Measurements from ENCODE around the gene FOXO3.
A peak's percentile ranks its signal among the peaks of the same experiment; 100 is the strongest.

FOXO3 gene

DNA sequence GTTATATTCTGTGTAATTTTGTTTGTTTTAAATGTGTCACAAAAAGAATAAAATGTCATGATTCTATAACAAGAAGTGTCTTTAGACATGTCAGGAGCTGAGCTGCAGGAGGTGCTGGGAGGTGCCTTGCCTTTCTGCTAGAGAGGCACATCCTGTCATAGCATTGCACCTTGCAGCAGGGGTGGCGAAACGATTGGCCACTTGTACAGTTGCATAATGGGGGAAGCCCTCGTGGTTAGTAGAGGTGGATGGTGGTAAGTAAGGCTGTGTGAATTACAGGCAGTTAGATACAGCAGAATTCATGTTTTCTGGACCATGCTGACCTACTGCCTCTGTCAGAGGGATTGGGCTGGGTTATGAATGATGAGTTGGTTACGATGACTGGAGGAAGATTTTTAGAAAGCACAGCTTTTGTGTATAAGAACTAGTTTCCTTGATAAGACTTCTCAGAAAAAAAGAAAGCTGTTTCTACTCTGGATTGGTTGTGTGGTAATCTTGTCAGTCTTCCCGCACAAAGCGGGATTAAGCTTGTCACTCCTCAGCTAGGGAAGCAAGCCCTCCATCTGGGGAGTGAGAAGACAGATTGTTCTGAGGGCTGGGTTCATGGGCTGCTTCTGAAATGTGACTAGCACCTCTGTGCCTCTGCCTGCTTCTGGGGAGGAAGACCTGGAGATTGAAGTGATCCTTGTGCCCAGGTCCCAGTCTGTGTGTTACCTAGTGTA, 74.9 kb downstream of the FOXO3 start:
- ATAC-seq (peak; percentile 71), DNase-seq (peak; percentile 12)
- H3K27ac Mint-ChIP-seq, result peak overlapping the region; percentile 16
- H3K4me3 Mint-ChIP-seq, result no peak overlapping the region
- H3K27me3 Mint-ChIP-seq, result no peaks in the 10 kb centered on the region
- H3K9me3 Mint-ChIP-seq, result no peaks in the 10 kb centered on the region
- no peaks in the 10 kb centered on the region for H3K36me3 Mint-ChIP-seq (ENCODE audit: low read depth)
- peaks cover 51% of the 10 kb centered on the region for H3K4me1 Mint-ChIP-seq

DNA sequence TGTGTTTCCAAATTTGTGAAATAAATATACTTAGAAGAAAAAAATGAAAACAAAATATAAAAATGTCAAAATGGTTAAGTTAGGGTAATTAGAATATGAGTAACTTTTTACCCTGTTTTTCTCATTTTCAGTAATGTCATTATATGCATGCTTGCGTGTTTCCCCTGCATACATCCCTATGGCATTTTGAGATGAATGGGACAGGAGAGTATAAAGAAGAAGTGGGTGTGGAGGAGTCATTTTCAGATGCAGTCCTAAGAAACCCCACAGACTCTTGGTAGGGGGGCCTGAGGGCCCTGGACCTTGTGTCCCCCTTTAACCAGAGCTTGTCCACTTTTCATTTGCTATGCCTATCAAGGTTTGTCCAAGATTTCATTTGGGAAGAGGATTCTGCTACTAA, 77.2 kb downstream of the FOXO3 start:
- ATAC-seq (no peak), DNase-seq (no peak)
- peaks cover 41% of the 10 kb centered on the region for H3K4me1 Mint-ChIP-seq
- H3K4me3 Mint-ChIP-seq, result no peak overlapping the region
- H3K9me3 Mint-ChIP-seq, result no peaks in the 10 kb centered on the region
- H3K27me3 Mint-ChIP-seq, result no peaks in the 10 kb centered on the region
- no peak overlapping the region for H3K27ac Mint-ChIP-seq
- no peaks in the 10 kb centered on the region for H3K36me3 Mint-ChIP-seq (ENCODE audit: low read depth)

DNA sequence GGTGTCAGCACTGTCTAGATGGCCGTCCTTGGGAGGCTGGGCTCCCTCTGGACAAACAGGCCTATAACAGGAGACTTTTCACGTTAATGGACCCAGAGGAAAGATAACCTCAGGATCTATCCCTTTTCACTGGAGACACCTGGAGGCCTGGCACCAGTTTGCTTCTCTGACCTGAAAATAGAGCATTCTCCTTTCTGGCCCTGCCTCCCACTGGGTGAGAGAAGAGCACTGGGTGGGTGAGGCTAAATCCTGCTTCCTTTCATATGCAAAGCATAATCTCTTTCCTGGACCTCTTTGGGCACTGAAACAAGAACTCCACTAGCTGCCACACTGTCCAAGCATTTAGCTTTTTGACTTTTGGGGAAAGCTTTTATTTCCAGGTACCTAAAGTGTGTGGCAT, 78.3 kb downstream of the FOXO3 start:
- peaks cover 38% of the 10 kb centered on the region for H3K4me1 Mint-ChIP-seq
- DNase-seq, result no peak
- no peak for ATAC-seq
- no peaks in the 10 kb centered on the region for H3K36me3 Mint-ChIP-seq (ENCODE audit: low read depth)
- no peaks in the 10 kb centered on the region for H3K27me3 Mint-ChIP-seq
- no peaks in the 10 kb centered on the region for H3K9me3 Mint-ChIP-seq
- no peak overlapping the region for H3K4me3 Mint-ChIP-seq
- H3K27ac Mint-ChIP-seq, result no peak overlapping the region

DNA sequence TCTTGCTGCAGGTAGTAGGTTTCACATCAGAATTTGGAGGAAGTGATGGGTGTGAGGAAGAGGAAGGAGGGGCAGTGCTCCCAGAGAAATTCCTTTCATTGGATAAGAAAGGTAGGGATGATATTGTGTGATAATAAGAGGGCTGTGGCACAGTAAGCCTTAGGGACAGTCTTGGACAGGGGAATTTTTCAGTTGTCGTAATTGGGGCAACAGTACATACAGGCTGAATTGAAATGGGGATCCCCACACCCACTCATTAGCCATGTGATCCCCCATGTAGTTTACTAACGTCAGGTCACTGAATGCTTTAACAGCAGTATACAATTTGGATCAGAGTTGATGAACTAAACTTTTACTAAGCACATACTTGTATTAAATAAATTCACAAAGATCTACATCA, 79.4 kb downstream of the FOXO3 start:
- Mint-ChIP-seq H3K27me3 (no peaks in the 10 kb centered on the region), H3K9me3 (no peaks in the 10 kb centered on the region), H3K27ac (no peak overlapping the region), H3K4me1 (peaks cover 38% of the 10 kb centered on the region), H3K4me3 (no peak overlapping the region), H3K36me3 (ENCODE audit: low read depth) (no peaks in the 10 kb centered on the region)
- ATAC-seq (no peak), DNase-seq (no peak)

DNA sequence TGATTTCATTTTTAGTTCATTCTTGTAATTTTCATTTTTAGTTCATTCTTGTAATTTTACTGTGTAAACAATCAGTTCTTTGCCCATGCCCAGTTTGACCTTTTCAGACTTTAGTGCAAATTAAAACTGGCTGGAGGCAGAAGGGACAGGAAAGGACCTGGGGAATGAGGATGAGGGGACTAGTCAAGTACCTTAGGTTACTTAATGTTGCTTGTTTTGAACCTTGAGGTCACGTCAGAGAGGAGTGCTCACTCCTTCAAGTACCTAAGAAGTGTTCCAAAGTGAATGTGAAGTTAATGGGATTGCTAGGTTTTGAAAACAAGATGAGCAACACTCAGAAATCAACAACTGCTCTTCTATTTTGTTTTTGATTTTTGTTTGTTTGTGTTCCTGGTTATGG, 82.5 kb downstream of the FOXO3 start:
- no peak for ATAC-seq
- Mint-ChIP-seq H3K27ac (no peak overlapping the region), H3K9me3 (no peaks in the 10 kb centered on the region)

DNA sequence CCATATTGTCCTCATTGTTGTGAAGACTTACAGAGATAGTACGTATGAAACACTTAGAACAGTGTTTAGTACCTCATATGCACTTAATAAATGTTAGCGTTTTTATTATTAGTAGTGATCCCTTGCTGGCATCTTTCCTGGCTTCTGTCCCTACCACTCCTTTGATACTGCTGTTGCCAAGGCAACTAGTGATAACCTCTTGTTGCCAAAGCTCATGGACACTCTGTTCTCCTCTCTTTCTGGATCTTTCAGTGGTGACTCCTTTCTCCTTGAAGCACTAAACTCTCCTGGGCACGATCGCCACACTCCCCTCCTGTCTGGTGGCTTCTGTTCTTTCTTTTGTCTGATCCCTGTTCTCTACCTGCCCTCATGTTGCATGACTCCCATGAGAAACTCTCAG, 83.5 kb downstream of the FOXO3 start:
- ATAC-seq (no peak), DNase-seq (no peak)
- H3K4me1 Mint-ChIP-seq, result peaks cover 7% of the 10 kb centered on the region
- no peaks in the 10 kb centered on the region for H3K9me3 Mint-ChIP-seq
- H3K27ac Mint-ChIP-seq, result no peak overlapping the region
- no peak overlapping the region for H3K4me3 Mint-ChIP-seq
- no peaks in the 10 kb centered on the region for H3K27me3 Mint-ChIP-seq
- H3K36me3 Mint-ChIP-seq (ENCODE audit: low read depth), result peaks cover 5% of the 10 kb centered on the region

More for the DNA sequence above, 82.5 kb downstream of the FOXO3 start:
- H3K4me1 Mint-ChIP-seq, result peaks cover 15% of the 10 kb centered on the region
- no peak for DNase-seq
- H3K4me3 Mint-ChIP-seq, result no peak overlapping the region
- H3K36me3 Mint-ChIP-seq (ENCODE audit: low read depth), result peaks cover 5% of the 10 kb centered on the region
- H3K27me3 Mint-ChIP-seq, result no peaks in the 10 kb centered on the region

DNA sequence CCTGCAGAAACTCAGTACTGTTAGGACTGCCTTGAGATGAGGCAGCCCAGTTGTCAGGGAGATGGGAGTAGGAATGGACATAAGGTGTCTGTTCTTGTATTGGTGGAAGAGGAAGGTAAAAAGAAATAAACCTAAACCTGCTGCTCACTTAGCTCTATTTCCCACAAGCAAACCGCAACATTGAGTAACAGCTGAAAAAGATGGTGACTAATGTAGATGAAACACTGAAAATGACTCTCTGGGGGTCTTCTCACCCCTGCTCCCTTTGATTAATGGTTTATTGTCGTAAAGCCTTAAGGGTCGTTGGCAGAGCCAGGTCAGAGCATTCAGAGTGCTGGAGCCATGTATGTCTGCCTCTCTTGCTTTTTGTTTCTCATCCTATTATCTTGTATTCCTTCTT, 87.5 kb downstream of the FOXO3 start:
- no peak overlapping the region for H3K4me3 Mint-ChIP-seq
- H3K4me1 Mint-ChIP-seq, result peaks cover 25% of the 10 kb centered on the region
- DNase-seq (no peak), ATAC-seq (no peak)
- no peaks in the 10 kb centered on the region for H3K9me3 Mint-ChIP-seq
- H3K36me3 Mint-ChIP-seq (ENCODE audit: low read depth), result peaks cover 5% of the 10 kb centered on the region
- H3K27ac Mint-ChIP-seq, result no peak overlapping the region
- H3K27me3 Mint-ChIP-seq, result no peaks in the 10 kb centered on the region

DNA sequence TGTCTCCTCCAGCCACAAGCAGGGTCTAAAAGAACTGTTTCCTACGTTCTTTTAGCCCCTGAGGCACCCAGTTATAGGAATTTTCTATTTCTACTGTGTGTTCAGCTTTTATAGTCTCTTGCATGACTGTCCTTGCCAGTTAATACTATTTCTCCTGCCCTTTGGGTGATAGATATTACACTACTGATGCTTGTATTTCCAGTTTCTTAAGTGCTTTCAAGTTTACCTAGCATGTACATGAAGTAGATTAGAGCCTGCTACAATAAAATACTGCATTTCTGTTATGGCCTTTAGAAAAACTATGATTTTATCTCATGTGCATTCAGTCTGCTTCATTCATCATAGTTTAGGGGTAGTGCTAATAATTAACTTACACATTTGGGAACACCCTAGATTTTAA, 89.6 kb downstream of the FOXO3 start:
- DNase-seq (no peak), ATAC-seq (no peak)
- Mint-ChIP-seq H3K27me3 (no peaks in the 10 kb centered on the region), H3K4me3 (no peak overlapping the region), H3K4me1 (peaks cover 34% of the 10 kb centered on the region), H3K27ac (no peak overlapping the region), H3K36me3 (ENCODE audit: low read depth) (peaks cover 5% of the 10 kb centered on the region), H3K9me3 (no peaks in the 10 kb centered on the region)

DNA sequence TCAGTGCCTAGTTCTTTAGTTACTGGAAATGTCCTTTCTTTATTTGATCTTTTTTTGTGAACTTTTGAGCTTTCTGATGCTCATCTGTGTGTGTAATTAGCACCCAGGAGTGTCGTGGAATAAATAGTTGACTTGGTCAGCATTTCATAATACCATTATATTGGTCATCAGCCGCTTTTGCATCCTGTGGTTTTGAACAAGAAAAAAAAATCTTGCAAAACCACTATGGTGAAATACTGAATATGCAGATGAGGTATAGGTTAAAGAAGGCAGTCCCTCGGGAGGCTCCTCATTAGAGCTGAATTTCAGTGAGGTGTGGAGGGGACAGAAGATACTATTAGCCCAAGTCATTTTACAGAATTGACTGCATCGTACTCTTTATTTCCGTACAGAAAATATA, 90.1 kb downstream of the FOXO3 start:
- no peaks in the 10 kb centered on the region for H3K9me3 Mint-ChIP-seq
- ATAC-seq (no peak), DNase-seq (no peak)
- H3K27ac Mint-ChIP-seq, result no peak overlapping the region
- H3K36me3 Mint-ChIP-seq (ENCODE audit: low read depth), result peaks cover 5% of the 10 kb centered on the region
- no peaks in the 10 kb centered on the region for H3K27me3 Mint-ChIP-seq
- H3K4me1 Mint-ChIP-seq, result peaks cover 34% of the 10 kb centered on the region
- no peak overlapping the region for H3K4me3 Mint-ChIP-seq

DNA sequence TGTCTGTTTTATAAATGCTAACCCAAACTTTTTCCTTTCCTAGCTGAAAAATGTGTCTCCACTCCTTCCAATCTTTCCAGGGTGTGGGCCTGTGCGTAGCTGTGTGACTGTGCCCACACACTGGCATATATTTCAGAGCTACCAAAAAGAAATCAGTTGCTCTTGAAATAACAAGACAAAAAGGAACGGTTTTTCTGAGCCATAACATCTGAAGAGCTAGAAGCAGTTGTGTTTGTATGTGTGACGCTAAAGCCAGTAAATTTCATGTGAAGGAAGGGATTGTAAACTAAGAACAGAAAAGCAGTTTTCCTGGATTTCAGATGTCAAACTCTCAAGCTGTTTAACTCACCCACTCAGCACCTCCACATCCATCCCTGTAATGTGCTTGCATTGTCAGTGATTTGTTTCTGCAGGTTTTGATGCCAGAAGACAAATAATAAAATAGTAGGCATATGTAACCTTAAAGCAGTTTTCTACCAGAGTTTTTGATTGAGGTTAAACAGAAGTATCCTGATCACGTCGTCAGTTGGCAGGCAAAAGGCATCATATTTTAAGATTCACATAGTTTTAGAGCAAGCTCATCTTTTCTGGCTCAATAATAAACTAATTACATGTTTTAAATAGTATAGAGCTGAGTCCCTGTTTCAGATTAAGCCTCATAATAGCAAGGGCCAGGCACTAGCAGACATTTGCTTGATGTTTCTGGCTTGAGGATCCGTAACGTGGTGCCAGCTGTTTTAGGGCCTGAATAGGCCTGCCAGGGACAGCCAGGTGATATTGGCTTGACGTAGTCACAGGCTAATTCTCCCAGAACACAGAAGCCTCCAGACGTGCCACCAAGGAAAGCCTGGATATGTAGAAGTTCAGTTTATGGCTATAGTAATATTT, 90.9 kb downstream of the FOXO3 start:
- DNase-seq (no peak), ATAC-seq (no peak)
- H3K36me3 Mint-ChIP-seq (ENCODE audit: low read depth), result peaks cover 5% of the 10 kb centered on the region
- no peak overlapping the region for H3K27ac Mint-ChIP-seq
- peaks cover 34% of the 10 kb centered on the region for H3K4me1 Mint-ChIP-seq
- H3K9me3 Mint-ChIP-seq, result no peaks in the 10 kb centered on the region
- no peaks in the 10 kb centered on the region for H3K27me3 Mint-ChIP-seq
- H3K4me3 Mint-ChIP-seq, result no peak overlapping the region

DNA sequence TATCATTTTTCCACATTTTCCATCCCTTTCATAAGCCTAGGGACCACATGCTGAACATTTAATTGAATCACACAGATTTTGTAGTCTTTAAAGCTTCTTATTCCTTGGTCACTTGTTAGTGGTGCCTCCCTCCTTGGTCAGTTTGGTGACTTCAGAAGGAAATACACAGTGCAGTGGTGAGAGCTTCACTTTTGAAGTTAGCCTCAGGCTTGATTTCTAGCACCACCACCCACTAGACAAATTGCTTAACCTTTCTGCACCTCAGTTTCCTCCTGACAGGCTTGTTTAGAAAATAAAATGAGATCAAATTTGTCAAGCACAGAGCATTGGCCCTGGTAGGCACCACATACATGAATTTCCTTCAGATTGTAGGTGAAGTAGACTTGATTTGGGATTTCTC, 91.7 kb downstream of the FOXO3 start:
- Mint-ChIP-seq H3K27ac (no peak overlapping the region), H3K9me3 (no peaks in the 10 kb centered on the region), H3K4me3 (no peak overlapping the region), H3K4me1 (peaks cover 34% of the 10 kb centered on the region), H3K36me3 (ENCODE audit: low read depth) (peaks cover 5% of the 10 kb centered on the region), H3K27me3 (no peaks in the 10 kb centered on the region)
- DNase-seq (no peak), ATAC-seq (no peak)

DNA sequence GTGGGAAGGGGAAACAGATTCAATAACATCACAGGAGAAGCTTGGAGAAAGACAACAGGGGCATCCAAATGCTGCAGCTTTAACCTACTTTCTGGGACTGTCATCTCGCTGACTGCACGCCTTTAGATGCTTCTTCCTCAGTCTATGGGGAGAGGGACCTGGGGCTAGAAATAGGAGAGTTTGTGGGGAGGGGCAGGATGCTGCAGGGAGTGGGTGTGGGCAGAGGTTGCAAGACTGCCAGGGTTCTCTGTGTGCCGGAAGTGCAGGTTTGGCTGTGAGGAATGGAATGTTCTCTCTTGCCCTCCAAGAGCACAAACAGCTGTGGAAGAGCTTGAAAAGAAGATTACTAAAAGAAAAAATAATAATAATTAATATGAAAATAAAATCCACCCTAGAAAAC, 93.2 kb downstream of the FOXO3 start:
- no peak overlapping the region for H3K27ac Mint-ChIP-seq
- peaks cover 32% of the 10 kb centered on the region for H3K4me1 Mint-ChIP-seq
- H3K4me3 Mint-ChIP-seq, result no peak overlapping the region
- DNase-seq (no peak), ATAC-seq (no peak)
- no peaks in the 10 kb centered on the region for H3K9me3 Mint-ChIP-seq
- no peaks in the 10 kb centered on the region for H3K36me3 Mint-ChIP-seq (ENCODE audit: low read depth)
- H3K27me3 Mint-ChIP-seq, result no peaks in the 10 kb centered on the region

DNA sequence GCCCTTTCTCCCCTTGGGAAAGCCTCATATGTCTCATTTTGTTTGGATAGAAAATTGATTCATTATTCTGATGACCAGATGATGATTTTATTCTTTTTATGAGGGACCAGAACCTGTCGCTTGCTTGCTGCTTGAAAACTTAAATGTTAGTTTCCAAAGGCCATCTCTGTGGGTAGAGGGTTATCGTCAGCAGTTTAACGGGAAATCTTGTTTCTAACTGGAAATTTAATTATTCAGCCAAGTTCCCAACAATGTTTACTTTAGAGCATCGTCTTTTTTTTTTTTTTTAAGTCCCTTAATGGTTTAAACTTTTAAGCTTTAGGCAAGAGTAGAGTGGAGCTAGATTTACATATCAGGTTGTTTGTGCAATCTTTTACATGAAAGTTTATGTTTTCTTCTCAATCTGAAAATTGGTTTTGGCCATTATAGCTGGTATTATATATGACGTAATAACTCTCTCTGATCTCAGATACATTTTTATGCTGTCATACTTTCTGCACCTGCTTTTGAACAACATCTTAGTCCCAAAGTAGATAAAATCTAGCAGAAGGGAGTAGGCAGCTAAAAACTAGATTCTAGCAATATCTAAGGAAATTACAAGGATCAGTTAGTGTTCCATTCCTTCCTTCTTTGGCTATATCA, 93.9 kb downstream of the FOXO3 start:
- no peak for DNase-seq
- Mint-ChIP-seq H3K27ac (no peak overlapping the region), H3K9me3 (no peaks in the 10 kb centered on the region), H3K36me3 (ENCODE audit: low read depth) (no peaks in the 10 kb centered on the region), H3K27me3 (no peaks in the 10 kb centered on the region), H3K4me1 (peaks cover 32% of the 10 kb centered on the region), H3K4me3 (no peak overlapping the region)
- no peak for ATAC-seq

DNA sequence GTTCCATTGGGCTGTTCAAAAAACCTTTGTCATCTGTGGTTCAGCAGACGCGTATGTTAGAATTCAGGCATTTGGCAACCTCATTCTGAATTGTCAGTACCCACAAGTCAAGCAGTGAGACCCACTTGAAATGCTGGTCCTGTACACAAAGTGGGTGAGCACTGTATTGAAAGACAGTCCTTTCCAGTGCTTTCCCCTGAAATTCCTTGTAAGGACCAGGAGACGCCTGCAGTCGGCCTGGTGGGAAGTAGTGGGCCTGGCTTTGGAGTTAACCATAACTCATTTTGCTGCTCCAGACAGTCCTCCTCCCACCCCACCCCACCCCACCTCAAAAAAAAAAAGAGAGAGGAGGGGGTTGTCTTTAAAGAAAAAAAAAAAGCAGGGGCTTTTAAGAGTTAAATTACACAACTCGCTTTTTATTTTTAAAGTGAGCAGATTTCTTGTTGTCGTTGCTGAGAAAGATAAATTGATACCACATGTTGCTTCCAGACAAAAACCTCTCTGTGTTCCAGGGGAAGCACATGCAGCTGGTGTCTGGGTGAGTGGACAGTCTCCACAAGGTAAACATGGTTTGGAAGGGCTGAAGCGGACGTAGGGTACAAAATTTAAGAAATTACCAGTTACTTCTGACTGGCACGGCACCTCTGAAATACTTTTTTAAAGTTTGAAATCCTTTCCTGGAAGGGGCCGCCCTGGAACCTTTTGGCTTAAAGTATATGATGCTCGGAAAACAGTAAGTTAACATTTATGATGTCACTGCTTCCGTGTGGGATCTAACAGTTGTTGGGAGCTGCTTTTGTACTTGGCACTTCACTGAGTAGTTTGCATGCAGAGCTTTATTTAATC, 95.3 kb downstream of the FOXO3 start:
- no peak overlapping the region for H3K27ac Mint-ChIP-seq
- DNase-seq (no peak), ATAC-seq (no peak)
- peaks cover 21% of the 10 kb centered on the region for H3K4me1 Mint-ChIP-seq
- H3K36me3 Mint-ChIP-seq (ENCODE audit: low read depth), result no peaks in the 10 kb centered on the region
- no peak overlapping the region for H3K4me3 Mint-ChIP-seq
- no peaks in the 10 kb centered on the region for H3K9me3 Mint-ChIP-seq
- H3K27me3 Mint-ChIP-seq, result no peaks in the 10 kb centered on the region
